Testis (tissue), 2 donors: Measurements from ENCODE around the gene ITPK1.

ENCODE experiments used
- CTCF ChIP-seq, 3 experiments: fragments of 450-650 bp in 2 of 3; fragments of 200-600 bp in 1 of 3; sonication (generic) in 1 of 3; IDR thresholded peaks; one replicate each; pipeline ENCODE4 v1.5.1; 2016 to 2019; ENCODE audit warnings: antibody characterized with exemption in 3 of 3, mild to moderate bottlenecking in 2 of 3, moderate library complexity in 1 of 3
- POLR2A ChIP-seq: fragments of 450-650 bp; IDR thresholded peaks from one replicate; pipeline ENCODE4 v1.6.1; 2017; ENCODE audit warnings: antibody characterized with exemption, mild to moderate bottlenecking, moderate library complexity

GRCh38 chr14:93135399-93135798 is 19.7 kb upstream of the ITPK1 start:
- TF ChIP-seq CTCF (IDR thresholded peaks at IDR 0.05): no peak
- TF ChIP-seq POLR2A: no peak
